ENCODE measurements around the gene TTC23L.
"Not testable (repeated sequence)": the region's sequence is repeated elsewhere in the genome, so short reads cannot be mapped to it uniquely, and the experiment has no call there.

The TTC23L gene, protein sequence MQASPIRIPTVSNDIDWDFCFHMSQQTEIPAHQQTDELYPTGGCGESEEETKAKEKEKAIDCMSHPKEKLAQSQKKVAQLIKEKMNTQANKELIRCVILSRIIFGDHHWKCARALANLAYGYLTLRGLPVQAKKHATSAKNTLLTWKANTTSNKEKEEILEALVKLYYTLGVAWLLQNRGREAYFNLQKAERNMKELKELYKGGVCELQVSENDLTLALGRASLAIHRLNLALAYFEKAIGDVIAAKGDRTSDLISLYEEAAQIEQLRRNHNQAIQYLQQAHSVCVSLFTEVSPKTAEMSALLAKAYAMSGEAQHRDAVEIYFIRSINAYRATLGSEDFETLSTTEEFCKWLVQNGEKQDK
- total RNA-seq = 1.5 reads per million

- DNase-seq = peak; percentile 90
These were observed at the start of gene TTC23L for GRCh38 chr5:34838785-34839714. Gene TTC23L (plus strand): TSS chr5:34839164. CDS start chr5:34840672, 1,508 bp downstream.

GRCh38 chr5:34789639-34790038 is 49.3 kb upstream of the TTC23L start:
- no peak for DNase-seq

DNA sequence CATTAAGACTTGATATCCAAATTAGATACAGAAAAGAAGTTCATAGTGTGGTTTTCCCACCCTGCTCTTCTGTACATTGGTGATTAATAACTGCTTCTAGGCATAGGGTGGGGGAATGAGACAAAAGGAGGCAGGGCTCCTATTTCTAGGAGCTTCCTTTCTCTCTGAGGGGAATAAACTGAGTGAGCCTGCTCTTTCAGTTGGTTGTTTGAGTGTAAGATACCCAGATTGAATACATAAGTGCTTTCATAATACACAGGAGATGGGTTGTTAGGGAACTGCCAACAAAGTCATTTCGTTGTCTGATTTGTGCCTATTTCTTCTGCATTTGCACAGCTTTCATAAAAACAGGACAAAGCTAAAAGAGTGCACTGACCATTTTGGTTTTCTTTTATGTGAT is 48.9 kb upstream of the TTC23L start:
- DNase-seq = no peak

DNA sequence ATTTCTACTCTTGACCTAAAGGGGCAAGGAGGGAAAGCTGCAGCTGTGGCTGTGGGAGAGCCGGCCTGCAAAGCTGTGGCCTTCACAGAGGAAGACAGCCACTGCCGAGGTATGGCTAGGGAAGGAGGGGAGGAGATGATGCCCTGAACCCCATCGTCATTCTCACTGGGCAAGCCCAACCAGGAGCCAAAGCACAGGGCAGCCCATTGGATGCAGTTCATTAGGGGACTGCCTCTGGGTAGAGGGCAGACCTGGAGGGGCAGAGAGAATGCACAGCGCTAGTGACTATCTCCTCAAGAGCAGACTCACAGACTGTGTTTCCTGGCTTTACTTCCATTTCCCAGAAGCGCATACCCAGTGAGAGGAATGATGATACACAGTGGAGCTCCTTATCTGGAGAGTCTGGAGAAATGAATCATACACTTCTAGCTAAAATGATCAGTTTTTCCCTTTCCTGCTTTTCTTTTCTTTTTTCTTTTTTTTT is 47.2 kb upstream of the TTC23L start:
- DNase-seq = no peak

- no peak for DNase-seq
These were observed 36.0 kb upstream of the TTC23L start for GRCh38 chr5:34802834-34803563.

DNA sequence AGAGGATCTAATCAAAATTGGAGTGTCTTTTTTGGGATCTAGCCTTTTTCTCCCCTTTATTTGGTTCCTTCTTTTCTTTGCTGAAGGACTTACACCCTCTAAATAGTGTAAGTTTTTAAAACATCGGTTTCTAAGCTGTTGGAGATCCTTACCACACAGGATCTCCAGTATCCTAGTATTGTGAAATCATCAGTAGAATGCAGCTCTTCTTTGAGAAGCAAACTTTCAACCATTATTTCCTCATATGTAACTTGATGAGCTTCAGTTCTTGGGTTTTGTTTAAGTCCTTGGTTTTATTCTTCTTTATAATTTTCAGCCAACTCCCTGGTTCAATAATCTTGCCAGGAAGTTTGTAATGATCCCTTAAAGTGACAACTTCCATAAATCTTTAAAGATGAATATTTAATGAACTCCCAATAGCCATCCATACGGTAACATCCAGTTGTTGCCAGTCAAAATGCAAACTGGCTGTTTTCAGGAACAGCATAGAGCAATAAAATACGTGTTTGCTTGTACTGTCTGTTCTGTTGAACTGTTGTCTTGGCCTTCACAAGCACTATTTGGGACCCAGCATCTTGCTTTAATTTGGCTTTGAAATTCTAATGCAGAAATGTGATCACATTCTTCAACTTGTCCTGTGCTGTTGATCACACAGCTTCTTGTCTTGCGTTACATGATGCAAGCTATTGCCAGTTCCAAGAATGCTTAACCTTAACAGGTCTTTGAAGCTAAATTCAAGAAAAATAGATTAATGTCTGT is 34.8 kb upstream of the TTC23L start:
- DNase-seq = no peak

DNA sequence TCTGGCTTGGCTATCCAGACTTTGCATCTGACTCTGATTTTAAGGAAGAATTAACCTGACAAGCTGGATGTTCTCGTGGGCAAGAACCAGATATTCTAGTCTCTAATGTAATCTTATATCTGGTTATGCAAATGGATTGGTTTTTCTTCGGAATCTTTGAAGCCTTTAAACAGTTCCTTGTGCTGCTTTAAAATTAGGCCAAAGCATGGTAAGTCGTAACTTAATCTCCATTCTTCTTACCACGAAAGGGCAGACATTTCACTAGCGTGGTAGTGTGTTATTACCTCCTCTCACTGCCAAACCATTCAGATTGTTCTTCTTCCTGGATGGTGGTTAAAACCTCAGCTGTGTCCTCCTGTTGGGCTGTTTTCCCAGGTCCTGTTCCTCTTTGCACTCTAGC is 34.1 kb upstream of the TTC23L start:
- DNase-seq = no peak

- DNase-seq = no peak
These were observed 32.4 kb upstream of the TTC23L start for GRCh38 chr5:34806532-34806931.

DNA sequence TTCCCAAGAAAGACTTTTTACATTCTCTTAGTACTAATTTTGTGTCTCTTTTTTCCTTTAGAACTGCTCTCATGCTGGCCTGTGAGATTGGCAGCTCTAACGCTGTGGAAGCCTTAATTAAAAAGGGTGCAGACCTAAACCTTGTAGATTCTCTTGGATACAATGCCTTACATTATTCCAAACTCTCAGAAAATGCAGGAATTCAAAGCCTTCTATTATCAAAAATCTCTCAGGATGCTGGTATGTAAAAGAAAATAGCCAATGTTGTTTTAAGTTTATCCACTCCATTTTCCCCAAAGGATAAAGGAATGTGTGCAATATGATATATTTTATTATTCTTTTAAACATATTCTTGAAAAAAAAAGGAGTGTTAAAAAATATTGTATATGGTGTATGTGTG is 27.3 kb upstream of the TTC23L start:
- no peak for DNase-seq

GRCh38 chr5:34813509-34813908 is 25.5 kb upstream of the TTC23L start:
- DNase-seq = no peak

DNA sequence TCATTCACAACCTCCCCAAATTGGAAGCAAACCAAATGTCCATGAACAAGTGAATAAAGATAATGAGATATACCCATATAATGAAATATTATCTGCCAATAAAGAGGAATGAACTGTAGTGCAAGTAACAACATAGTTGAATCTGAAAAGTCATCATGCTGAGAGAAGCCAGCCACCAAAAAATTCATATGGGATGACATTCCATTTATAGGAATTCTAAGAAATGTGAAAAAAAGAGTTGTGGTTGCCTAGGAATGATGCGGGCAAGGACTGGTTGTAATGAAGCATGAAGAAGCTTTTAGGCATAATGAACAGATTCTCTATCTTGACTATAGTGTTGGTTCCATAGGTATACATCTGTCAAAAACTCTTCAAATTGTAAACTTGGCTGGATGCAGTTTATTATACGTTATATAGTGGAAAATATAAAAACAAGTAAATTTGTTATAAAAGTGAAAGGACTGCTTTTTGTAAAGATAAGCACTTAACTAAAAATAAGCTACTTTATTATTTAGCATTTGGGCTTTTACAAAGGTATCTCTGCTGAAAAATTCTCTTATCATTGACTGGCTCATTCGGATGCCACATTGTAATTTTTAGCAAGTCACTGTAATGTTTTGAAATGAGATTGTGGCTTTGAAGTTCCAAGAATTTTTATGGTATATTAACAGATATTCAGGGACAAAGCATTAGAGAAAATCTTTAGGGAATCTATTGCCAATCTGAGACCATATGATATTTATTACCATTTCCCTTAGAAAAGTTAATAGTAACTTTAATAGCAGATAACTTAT is 21.2 kb upstream of the TTC23L start:
- no peak for DNase-seq

- DNase-seq = no peak
These were observed 20.2 kb upstream of the TTC23L start for GRCh38 chr5:34818717-34819116.

DNA sequence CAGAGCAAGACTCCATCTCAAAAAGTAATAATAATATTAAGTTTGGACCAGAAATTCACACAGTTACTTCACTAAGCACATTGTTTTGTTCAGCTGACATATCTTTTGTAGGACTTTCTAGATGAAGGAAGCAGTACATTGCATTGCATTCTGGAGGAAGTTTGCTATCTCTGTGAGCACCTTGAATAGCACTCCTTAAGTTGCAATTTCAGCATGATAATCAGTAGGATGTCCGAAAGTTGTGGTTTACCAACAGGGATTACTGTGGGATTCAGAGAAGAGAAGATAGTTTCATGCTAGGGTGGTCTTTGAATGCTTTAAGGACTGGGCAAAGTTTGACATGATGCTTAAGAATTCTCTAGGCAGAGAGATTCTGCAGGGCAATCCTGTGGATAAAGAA is 18.4 kb upstream of the TTC23L start:
- no peak for DNase-seq

- no peak for DNase-seq
These were observed 15.8 kb upstream of the TTC23L start for GRCh38 chr5:34822956-34823715.

DNA sequence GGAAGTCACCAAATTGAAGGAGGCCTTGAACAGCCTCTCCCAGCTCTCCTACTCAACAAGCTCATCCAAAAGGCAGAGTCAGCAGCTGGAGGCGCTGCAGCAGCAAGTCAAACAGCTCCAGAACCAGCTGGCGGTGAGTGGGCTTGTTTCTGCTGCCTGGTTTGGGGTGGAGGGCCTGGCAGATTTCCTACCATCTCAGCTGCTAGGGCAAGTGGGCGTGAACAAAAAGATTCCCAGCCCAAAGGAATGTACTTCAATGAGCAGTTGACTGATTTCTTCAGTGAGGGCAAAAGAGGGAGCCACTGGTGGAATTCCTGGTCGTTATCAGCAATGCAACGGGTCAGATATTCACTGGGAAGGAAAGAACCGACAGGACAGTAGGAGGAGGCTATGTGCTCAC is 12.6 kb upstream of the TTC23L start:
- DNase-seq = no peak

DNA sequence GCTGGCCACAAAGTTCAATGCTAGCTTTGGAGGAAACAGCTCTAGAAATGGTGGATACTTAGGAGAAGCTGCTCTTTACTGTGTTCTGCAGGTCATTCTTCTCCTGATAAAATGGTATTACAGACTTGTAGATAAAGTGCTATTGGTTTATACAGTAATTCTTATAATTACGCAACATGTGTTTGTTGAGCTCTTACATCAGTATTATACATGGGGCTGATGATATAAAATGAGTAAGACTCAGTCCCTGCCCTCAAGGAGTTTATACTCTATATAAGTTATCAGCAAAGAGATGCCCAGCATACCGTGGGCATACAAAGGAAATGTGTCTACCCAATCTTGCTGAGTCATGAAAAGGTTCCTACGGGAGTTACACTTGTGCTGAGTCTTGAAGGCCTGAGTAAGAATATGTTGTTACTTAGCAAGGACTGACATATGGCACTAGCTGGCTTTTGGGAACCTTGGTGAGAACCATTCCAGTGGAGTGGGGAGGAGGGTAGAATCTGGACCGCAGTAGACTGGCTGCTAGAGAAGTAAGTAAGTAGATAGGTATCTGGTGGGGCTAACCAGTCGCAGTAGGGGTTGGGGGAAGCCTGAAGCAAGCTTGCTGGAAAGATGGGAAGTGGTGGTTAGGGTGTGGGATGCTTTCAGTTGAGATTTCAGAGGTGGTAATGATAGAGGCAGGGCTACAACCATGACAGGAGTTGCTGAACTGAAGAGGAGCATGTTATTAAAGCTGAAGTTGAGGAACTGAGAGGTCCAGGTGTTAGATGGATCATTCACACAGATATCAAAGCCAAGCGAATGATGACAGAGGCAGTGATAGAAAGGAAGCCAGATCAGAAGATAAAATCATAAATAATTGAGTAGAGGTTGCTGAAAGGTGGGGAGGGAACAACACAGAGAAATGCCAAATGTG is 11.1 kb upstream of the TTC23L start:
- DNase-seq = no peak

GRCh38 chr5:34830827-34831226 is 8.1 kb upstream of the TTC23L start:
- not testable (repeated sequence) for DNase-seq

DNA sequence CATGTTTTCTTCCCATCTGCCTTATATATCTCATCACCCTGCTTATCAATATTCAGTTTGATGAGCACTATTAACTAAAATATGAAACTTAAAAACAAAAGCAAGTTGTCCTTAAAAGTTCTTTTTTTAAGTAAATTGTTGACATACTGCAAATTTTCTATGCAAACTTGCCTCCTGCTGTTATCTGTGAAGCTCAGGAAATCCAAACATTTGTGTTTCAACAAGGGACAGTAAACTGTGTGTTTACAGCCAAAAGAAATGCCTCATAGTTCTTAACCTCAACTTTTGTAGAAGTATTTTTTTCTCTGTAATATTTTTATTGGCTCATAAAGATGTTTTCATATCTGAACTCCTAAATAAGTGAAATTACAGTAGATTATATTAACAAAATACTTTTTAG is 7.7 kb upstream of the TTC23L start:
- no peak for DNase-seq

GRCh38 chr5:34832568-34832967 is 6.4 kb upstream of the TTC23L start:
- no peak for DNase-seq
